ENCODE results near the gene UQCC2. TPM values are rescaled to one million over a fixed set of nuclear protein-coding genes. Genes with fewer than 3 reads are reported as not detected.

Gene UQCC2
- total RNA-seq, 4 donors from 2014 or later: 21.1 to 74.7 (median 32.7) TPM

DNA sequence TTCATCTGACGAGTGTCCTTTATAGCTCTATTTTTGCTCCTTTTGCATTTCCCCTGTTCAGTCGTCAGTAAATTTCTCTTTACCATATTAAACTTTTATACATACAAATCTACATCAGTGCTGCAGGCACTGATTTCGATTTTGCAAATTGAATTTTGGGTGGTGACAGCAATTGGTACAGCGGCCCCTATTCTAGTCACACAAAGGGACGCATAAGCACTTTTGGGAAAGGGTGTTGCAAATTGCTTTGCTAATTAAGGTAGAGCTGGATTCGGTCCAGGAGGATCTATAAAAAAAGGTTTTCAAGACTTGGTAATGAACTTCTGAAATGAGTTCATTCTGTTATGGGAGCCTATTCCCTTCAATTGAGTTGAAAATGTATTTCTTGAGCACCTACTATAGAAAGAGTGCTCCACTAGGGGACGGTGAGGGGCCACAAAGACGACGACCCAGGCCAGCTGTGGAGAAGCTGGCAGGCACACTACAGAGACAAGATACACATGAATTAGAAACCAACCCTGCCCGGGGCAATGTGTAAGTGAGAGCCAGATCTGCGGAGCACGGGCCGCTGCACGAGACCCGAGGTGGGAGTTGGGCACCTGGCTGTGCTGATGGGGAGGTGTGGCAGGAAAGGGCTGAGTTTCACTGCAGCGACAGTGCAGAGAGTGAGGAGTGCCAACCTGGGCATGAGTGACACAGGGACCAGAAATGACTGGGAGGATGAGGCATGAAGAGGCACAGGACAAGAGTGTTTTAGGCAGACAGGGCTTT lies 5.4 kb downstream of the UQCC2 start:
- no peak overlapping the region for H3K27ac ChIP-seq
- TF ChIP-seq, protein P1, sequence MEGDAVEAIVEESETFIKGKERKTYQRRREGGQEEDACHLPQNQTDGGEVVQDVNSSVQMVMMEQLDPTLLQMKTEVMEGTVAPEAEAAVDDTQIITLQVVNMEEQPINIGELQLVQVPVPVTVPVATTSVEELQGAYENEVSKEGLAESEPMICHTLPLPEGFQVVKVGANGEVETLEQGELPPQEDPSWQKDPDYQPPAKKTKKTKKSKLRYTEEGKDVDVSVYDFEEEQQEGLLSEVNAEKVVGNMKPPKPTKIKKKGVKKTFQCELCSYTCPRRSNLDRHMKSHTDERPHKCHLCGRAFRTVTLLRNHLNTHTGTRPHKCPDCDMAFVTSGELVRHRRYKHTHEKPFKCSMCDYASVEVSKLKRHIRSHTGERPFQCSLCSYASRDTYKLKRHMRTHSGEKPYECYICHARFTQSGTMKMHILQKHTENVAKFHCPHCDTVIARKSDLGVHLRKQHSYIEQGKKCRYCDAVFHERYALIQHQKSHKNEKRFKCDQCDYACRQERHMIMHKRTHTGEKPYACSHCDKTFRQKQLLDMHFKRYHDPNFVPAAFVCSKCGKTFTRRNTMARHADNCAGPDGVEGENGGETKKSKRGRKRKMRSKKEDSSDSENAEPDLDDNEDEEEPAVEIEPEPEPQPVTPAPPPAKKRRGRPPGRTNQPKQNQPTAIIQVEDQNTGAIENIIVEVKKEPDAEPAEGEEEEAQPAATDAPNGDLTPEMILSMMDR (IDR thresholded peaks at IDR 0.05): no peak
- TF ChIP-seq POLR2A (IDR thresholded peaks at IDR 0.05): no peak

DNA sequence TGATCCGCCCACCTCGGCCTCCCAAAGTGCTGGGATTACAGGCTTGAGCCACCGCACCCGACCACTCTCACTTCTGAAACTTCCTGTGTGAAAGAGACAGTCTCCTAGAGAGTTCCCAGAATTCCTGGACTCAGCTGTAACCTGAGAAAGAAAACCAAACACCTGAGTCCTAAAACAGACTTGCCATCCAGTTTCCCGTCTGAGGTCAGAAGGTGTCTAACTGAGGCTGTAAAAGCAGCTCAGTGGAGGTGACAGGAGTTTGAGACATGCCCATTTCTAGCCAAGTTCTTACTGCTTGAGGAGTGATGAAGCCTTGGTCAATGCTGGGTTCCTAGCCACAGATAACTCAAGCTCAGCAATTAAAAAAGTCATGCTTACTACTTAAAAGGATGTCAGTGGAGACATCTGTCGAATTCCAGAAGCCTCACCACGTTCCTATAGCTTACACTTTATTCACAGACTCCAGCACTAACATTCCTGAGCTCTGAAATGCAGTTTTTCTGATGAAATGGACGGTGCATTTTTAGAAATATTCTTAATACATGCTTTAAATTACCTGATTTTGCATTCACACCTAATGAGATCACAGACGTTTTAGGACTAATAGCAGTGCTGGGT lies 6.1 kb downstream of the UQCC2 start:
- no peak overlapping the region for H3K4me3 ChIP-seq (replicated peaks in 1 of 3)
- 73% methylated on average over 9 of the region's 9 CpGs for WGBS, 2 donors

More for the DNA sequence above, 5.4 kb downstream of the UQCC2 start:
- H3K9me3 ChIP-seq: no peaks in the 10 kb centered on the region
- intact Hi-C loops (cut with DNase I): no loop called here
- no peak overlapping the region for H3K4me3 ChIP-seq (replicated peaks in 1 of 3)
- no peaks in the 10 kb centered on the region for H3K36me3 ChIP-seq
- no peak for DNase-seq
- H3K27me3 ChIP-seq: no peaks in the 10 kb centered on the region
- WGBS, 2 donors: 73 to 87% methylated on average over 16 of the region's 16 CpGs
- peaks cover 10 to 14% of the 10 kb centered on the region in 2 donors for H3K4me1 ChIP-seq

DNA sequence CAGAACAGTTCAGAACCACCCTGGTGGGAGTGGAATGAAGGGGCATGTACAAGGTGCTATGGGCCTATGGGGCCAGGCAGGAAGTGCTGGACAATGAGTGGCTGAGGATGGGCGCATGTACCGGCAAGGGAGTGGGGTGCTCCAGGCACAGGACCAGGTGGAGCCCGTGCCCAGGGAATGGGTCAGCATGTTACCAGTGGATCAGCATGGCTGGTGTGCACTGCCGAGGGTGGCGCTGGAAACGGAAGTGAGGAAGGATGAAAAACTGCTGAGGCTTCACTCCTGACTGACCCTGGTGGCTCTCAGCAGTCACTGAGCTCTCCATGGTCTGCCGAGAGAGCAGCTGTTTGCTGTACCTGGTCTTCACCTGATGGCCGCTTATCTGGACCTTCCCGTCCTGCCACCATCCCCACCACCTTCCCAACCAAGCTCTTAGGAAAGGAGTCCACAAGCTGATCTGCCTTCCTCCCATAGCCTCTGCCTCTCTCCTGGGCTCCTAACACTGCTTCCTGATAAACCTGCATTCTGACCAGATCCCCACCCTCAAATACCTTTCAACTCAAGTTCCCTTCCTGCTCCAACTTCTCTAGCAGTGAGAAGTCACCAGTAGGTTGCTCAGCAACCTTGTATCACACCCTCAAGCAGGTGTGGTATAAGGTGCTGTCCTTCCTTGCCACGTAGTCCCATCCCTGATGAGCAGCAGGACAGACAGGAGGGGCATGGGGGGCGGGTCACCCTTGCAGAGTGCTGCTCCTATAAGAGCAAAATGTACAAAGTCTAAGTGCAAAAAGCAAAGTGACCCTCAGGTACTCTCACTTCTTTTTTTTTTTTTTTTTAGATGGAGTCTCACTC lies 7.1 kb downstream of the UQCC2 start:
- Histone ChIP-seq H3K4me3 (replicated peaks in 1 of 3) (no peak overlapping the region), H3K9me3 (no peaks in the 10 kb centered on the region), H3K36me3 (no peaks in the 10 kb centered on the region), H3K27me3 (no peaks in the 10 kb centered on the region), H3K4me1 (peaks cover 6 to 7% of the 10 kb centered on the region in 2 donors), H3K27ac (no peak overlapping the region)
- DNase-seq: no peak
- TF ChIP-seq, protein P1 (IDR thresholded peaks at IDR 0.05): no peak
- TF ChIP-seq POLR2A (IDR thresholded peaks at IDR 0.05): no peak
- intact Hi-C loops (cut with DNase I): no loop called here
- WGBS, 2 donors: 78 to 83% methylated on average over 8 to 11 of the region's 11 CpGs

More for the DNA sequence above, 6.1 kb downstream of the UQCC2 start:
- Histone ChIP-seq H3K4me1 (peaks cover 6 to 8% of the 10 kb centered on the region in 2 donors), H3K36me3 (no peaks in the 10 kb centered on the region), H3K9me3 (no peaks in the 10 kb centered on the region), H3K27me3 (no peaks in the 10 kb centered on the region), H3K27ac (no peak overlapping the region)
- TF ChIP-seq, protein P1 (IDR thresholded peaks at IDR 0.05): no peak
- TF ChIP-seq POLR2A (IDR thresholded peaks at IDR 0.05): no peak
- DNase-seq: no peak
- intact Hi-C loops (cut with DNase I): no loop called here

DNA sequence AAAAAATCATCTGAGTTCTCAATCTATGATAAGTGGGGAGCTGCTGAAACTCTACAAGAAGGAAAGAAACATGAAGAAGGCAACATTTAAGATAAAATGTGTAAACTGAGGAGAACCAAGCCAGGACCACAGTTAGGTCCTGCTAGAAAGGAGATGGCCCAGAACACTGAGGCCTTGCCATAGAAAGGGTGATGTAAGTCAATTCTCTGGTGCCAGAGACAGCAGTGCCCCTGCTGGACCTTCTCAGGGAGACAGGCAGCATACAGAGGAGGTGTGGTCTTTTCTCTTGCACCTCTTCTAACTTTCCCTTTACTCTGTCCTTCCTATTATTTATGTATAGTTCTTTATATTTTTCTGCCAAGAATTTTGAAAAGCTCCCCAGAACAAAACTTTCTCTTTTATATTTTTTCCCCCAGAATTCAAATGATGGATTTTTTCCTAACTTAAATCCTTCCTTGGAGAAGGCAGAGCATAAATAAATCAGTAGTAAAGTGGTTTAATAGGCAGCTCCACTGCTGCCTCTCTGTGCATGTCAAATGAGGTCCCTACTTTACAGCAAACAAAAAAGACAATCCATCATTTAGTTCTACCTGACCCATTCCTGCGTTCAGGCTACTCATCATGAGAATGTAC lies 9.0 kb downstream of the UQCC2 start:
- H3K4me1 ChIP-seq: peaks cover 14 to 21% of the 10 kb centered on the region in 2 donors
- TF ChIP-seq POLR2A (IDR thresholded peaks at IDR 0.05): no peak
- TF ChIP-seq, protein P1 (IDR thresholded peaks at IDR 0.05): peak in 5 of 6 experiments; percentile 18 to 74 (median 42)
- no peaks in the 10 kb centered on the region for H3K27me3 ChIP-seq
- H3K4me3 ChIP-seq (replicated peaks in 1 of 3): no peak overlapping the region
- peaks cover 5 to 8% of the 10 kb centered on the region in 2 donors for H3K36me3 ChIP-seq
- intact Hi-C loops (cut with DNase I): no loop called here
- H3K27ac ChIP-seq: no peak overlapping the region
- WGBS, 2 donors: 86 to 92% methylated on average over 1 of the region's 1 CpG
- no peaks in the 10 kb centered on the region for H3K9me3 ChIP-seq
- DNase-seq: peak; percentile 41 to 65
